ENCODE data around the gene CYLD.

CYLD gene

GRCh38 chr16:50848755-50849514 lies 107.0 kb downstream of the CYLD start:
- TF ChIP-seq CTCF (IDR thresholded peaks at IDR 0.05; ENCODE audit: insufficient read depth, missing control alignments), result no peak
- no peak for DNase-seq (ENCODE audit: insufficient read length, low spot score)
- FAIRE-seq, result no peak

All from D721Med (cell line).